ENCODE results near the gene UNC45A.

GRCh38 chr15:90990446-90990845 is 55.4 kb downstream of the UNC45A start:
- no peak for TF ChIP-seq CTCF (IDR thresholded peaks at IDR 0.05)
- TF ChIP-seq EP300 (IDR thresholded peaks at IDR 0.05), result no peak
- no peak for TF ChIP-seq POLR2A (IDR thresholded peaks at IDR 0.05)
